ENCODE results near the gene CRTAP. TPM values are rescaled to one million over a fixed set of nuclear protein-coding genes. Genes with fewer than 3 reads are reported as not detected.

CRTAP gene
- total and polyA plus RNA-seq, 2 of the 13 experiments (the other 11 are each of a cell fraction or from before 2014, with no cell fraction given), result 54.2 to 119 TPM

DNA sequence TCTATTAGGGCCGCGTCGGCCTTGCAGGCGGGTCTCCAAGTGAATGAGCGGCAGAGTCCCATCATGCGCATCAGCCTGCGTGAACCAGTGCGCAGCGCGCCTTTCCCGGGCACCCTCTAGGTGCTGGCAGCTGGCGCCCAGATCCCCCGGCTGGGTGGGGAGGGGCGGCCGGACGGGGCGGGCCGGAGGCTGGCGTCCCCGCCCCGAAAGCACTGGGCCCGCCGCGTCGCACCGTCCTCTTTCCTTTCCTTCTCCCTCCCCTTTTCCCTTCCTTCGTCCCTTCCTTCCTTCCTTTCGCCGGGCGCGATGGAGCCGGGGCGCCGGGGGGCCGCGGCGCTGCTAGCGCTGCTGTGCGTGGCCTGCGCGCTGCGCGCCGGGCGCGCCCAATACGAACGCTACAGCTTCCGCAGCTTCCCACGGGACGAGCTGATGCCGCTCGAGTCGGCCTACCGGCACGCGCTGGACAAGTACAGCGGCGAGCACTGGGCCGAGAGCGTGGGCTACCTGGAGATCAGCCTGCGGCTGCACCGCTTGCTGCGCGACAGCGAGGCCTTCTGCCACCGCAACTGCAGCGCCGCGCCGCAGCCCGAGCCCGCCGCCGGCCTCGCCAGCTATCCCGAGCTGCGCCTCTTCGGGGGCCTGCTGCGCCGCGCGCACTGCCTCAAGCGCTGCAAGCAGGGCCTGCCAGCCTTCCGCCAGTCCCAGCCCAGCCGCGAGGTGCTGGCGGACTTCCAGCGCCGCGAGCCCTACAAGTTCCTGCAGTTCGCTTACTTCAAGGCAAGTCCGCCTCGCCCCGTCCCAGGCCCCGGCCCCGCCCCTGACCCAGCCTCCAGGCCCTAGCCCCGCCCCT is at the start of gene CRTAP (continued):
- TF ChIP-seq MIER3 (CRISPR knock-in tag; IDR thresholded peaks at IDR 0.05; ENCODE audit: borderline replicate concordance) (no peak), SALL2 (CRISPR knock-in tag; IDR thresholded peaks at IDR 0.05) (peak; percentile 75), ZNF331 (CRISPR knock-in tag; IDR thresholded peaks at IDR 0.05) (peak; percentile 58; the same call in 1 of the 2 replicates), SPEN (CRISPR knock-in tag; IDR thresholded peaks at IDR 0.05; ENCODE audit: low read depth) (peak; percentile 84), FOXA1 (IDR thresholded peaks at IDR 0.05) (no peak), FOXA1 (CRISPR knock-in tag; IDR thresholded peaks at IDR 0.05) (no peak), HOXA5 (CRISPR knock-in tag; IDR thresholded peaks at IDR 0.05) (no peak), ZNF616 (CRISPR knock-in tag; IDR thresholded peaks at IDR 0.05; ENCODE audit: low read depth) (peak; percentile 94), SIX1 (CRISPR knock-in tag; IDR thresholded peaks at IDR 0.05; ENCODE audit: borderline replicate concordance) (no peak), SMARCC2 (IDR thresholded peaks at IDR 0.05) (no peak), ZNF614 (CRISPR knock-in tag; IDR thresholded peaks at IDR 0.05; ENCODE audit: borderline replicate concordance) (peak; percentile 37; the same call in 1 of the 2 replicates), ZBTB42 (CRISPR knock-in tag; IDR thresholded peaks at IDR 0.05) (no peak), ZNF160 (CRISPR knock-in tag; IDR thresholded peaks at IDR 0.05) (no peak), NFIC (IDR thresholded peaks at IDR 0.05; ENCODE audit: low read length) (no peak), SIN3A (IDR thresholded peaks at IDR 0.05; ENCODE audit: borderline replicate concordance, low read depth, low read length) (peak; percentile 53; the same call in 1 of the 2 replicates), ZFAT (CRISPR knock-in tag; conservative IDR thresholded peaks at IDR 0.05) (no peak), SNAPC2 (CRISPR knock-in tag; IDR thresholded peaks at IDR 0.05) (peak; percentile 93; the same call in 1 of the 2 replicates), ZC3H13 (CRISPR knock-in tag; IDR thresholded peaks at IDR 0.05) (peak; percentile 84), ZNF780A (CRISPR knock-in tag; IDR thresholded peaks at IDR 0.05) (no peak), HDAC6 (IDR thresholded peaks at IDR 0.05; ENCODE audit: low read depth, low read length) (no peak)
- TF ChIP-seq, protein P1, sequence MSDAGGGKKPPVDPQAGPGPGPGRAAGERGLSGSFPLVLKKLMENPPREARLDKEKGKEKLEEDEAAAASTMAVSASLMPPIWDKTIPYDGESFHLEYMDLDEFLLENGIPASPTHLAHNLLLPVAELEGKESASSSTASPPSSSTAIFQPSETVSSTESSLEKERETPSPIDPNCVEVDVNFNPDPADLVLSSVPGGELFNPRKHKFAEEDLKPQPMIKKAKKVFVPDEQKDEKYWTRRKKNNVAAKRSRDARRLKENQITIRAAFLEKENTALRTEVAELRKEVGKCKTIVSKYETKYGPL (CRISPR knock-in tag; IDR thresholded peaks at IDR 0.05), result no peak; the same call in 1 of the 2 replicates
- TF ChIP-seq, protein P2, sequence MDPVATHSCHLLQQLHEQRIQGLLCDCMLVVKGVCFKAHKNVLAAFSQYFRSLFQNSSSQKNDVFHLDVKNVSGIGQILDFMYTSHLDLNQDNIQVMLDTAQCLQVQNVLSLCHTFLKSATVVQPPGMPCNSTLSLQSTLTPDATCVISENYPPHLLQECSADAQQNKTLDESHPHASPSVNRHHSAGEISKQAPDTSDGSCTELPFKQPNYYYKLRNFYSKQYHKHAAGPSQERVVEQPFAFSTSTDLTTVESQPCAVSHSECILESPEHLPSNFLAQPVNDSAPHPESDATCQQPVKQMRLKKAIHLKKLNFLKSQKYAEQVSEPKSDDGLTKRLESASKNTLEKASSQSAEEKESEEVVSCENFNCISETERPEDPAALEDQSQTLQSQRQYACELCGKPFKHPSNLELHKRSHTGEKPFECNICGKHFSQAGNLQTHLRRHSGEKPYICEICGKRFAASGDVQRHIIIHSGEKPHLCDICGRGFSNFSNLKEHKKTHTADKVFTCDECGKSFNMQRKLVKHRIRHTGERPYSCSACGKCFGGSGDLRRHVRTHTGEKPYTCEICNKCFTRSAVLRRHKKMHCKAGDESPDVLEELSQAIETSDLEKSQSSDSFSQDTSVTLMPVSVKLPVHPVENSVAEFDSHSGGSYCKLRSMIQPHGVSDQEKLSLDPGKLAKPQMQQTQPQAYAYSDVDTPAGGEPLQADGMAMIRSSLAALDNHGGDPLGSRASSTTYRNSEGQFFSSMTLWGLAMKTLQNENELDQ (CRISPR knock-in tag; IDR thresholded peaks at IDR 0.05; ENCODE audit: borderline replicate concordance), result no peak
- TF ChIP-seq, protein P3, sequence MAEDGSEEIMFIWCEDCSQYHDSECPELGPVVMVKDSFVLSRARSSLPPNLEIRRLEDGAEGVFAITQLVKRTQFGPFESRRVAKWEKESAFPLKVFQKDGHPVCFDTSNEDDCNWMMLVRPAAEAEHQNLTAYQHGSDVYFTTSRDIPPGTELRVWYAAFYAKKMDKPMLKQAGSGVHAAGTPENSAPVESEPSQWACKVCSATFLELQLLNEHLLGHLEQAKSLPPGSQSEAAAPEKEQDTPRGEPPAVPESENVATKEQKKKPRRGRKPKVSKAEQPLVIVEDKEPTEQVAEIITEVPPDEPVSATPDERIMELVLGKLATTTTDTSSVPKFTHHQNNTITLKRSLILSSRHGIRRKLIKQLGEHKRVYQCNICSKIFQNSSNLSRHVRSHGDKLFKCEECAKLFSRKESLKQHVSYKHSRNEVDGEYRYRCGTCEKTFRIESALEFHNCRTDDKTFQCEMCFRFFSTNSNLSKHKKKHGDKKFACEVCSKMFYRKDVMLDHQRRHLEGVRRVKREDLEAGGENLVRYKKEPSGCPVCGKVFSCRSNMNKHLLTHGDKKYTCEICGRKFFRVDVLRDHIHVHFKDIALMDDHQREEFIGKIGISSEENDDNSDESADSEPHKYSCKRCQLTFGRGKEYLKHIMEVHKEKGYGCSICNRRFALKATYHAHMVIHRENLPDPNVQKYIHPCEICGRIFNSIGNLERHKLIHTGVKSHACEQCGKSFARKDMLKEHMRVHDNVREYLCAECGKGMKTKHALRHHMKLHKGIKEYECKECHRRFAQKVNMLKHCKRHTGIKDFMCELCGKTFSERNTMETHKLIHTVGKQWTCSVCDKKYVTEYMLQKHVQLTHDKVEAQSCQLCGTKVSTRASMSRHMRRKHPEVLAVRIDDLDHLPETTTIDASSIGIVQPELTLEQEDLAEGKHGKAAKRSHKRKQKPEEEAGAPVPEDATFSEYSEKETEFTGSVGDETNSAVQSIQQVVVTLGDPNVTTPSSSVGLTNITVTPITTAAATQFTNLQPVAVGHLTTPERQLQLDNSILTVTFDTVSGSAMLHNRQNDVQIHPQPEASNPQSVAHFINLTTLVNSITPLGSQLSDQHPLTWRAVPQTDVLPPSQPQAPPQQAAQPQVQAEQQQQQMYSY (CRISPR knock-in tag; IDR thresholded peaks at IDR 0.05), result no peak
- TF ChIP-seq, protein P4, sequence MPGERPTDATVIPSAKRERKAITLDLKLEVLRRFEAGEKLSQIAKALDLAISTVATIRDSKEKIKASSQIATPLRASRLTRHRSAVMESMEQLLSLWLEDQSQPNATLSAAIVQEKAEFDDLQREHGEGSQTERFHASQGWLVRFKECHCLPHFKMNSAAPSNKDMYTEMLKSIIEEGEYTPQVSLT (CRISPR knock-in tag; IDR thresholded peaks at IDR 0.05; ENCODE audit: borderline replicate concordance, low read depth), result no peak; the same call in 1 of the 2 replicates

Data from HepG2 (cell line).